Peyer's patch (tissue), 4 donors: ENCODE measurements around the gene GARIN5A.

ENCODE experiments used
- CTCF ChIP-seq, 6 experiments: fragments of 450-650 bp in 4 of 6; fragments of 200-600 bp in 2 of 6; sonication (generic) in 1 of 6; IDR thresholded peaks; one replicate each; pipeline ENCODE4 v1.5.1; 2017 to 2019; ENCODE audit warnings: antibody characterized with exemption in 6 of 6, mild to moderate bottlenecking in 3 of 6, moderate library complexity in 1 of 6
- POLR2A ChIP-seq, 2 donors: fragments of 450-650 bp; IDR thresholded peaks; one replicate each; pipeline ENCODE4 v1.5.1; 2017; ENCODE audit warnings: antibody characterized with exemption in 2 of 2, mild to moderate bottlenecking in 2 of 2, moderate library complexity in 2 of 2

- no peak for TF ChIP-seq CTCF (IDR thresholded peaks at IDR 0.05)
- no peak for TF ChIP-seq POLR2A (IDR thresholded peaks at IDR 0.05)
Measured at GRCh38 chr19:50420127-50420526, 56.5 kb downstream of the GARIN5A start.
